DMS 273 (cell line): ENCODE measurements around the gene PCIF1.
"Not testable (repeated sequence)": the region's sequence is repeated elsewhere in the genome, so short reads cannot be mapped to it uniquely, and the experiment has no call there.

Experiments
- DNase-seq: peaks from one replicate; lab custom pipeline; 2025; ENCODE audit not compliant: unreplicated experiment; lab: John Stamatoyannopoulos, UW

PCIF1 gene

DNA sequence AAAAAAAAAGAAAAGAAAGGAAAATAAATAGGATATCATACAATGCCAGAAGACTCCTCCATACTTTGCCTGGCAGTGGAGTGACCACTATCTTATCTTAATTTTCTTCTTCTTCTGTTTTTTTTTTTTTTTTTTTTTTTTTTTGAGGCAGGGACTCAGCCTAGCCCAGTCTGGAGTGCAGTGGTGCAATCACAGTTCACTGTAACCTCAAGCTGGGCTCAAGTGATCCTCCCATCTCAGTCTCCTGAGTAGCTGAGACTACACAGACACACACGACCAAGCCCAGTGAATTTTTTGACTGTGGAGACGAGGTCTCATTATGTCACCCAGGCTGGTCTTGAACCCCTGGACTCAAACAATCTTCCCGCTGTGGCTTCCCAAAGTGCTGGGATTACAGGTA lies 57.1 kb downstream of the PCIF1 start:
- DNase-seq: no peak

DNA sequence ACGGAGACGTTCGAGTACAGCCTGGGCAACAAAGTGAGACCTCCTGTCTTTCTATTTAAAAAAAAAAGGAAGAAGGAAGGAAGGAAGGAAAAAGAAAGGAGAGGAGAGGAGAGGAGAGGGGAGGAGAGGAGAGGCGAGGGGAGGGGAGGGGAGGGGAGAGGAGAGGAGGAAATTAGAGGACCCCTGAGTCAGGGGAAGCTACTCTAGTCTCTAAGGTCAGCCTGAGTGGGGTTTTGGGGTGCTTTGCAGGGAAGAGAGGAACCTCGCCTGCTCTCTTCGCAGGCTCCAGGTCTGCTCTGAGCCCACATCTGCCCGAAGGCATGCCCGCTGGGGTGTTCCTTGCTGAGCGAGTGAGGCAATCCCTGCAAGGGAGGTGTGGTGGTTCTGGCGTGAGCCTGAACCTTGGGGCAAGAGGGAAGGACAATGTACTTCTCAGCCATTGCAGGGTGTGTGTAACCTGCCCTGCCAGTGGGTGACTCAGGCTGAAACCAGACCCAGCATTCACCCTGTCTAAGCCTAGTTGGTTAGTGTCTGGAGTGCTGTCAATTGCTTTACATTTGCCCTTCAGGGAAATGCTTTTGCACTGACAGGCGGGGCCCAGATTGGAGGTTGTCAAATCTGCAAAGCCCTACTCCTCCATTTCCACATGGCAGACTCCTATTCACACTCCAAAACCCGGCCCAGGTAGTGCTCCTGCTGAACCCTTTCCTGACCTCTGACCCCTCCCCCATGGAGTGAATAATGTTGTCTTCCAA lies 58.9 kb downstream of the PCIF1 start:
- peak; percentile 34 for DNase-seq

DNA sequence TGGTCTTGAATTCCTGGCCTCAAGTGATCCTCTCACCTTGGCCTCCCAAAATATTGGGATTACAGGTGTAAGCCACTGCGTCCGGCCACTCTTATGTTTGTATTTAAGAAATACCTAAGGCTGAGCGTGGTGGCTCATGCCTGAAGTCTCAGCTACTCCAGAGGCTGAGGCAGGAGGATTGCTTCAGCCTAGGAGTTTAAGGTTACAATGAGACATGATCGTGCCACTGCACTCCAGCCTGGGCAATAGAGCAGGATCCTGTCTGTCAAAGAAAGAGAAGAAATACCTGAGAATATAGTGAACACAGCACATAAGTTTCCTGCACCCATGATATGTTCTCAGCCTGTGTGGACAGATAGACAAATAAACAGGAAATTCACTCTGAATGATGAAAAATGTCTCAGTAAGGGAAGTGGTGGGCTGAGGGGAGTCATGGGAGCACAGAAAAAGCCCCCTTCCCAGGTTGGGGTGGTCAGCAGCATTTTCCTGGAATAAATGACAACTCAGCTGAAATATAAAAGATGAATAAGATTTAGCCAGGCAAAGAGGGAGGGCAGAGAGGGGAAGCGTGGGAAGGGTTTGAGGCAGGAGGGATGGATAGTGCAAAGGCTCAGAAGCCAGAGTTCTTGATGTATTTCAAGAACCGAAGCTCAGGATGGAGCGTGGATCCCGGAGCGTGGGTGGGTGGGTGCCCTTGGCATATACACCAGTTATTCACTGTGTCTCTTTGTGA lies 60.4 kb downstream of the PCIF1 start:
- no peak for DNase-seq

DNA sequence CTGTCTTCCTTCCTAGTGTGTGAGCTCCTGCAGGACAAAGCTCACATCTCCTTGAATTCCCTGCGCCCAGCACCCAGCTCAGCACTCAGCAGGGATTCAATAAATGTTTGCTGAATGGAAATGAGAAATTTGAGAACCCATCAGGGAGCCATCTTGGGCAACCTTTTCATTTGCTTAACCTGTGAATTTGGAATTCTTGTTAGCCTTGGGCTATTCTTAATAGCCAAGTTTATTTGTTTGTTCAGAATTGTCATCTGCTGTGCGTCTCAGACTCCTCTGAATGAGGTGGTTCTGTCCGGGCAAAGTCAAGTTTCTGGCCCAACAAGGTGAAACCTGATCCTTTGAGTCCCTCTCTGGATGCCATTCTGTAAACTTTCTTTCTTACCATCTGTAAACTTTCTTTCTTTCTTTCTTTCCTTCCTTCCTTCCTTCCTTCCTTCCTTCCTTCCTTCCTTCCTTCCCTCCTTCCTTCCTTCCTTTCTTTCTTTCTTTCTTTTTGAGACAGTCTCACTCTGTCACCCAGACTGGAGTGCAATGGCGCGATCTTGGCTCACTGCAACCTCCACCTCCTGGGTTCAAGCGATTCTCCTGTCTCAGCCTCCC lies 61.1 kb downstream of the PCIF1 start:
- not testable (repeated sequence) for DNase-seq

DNA sequence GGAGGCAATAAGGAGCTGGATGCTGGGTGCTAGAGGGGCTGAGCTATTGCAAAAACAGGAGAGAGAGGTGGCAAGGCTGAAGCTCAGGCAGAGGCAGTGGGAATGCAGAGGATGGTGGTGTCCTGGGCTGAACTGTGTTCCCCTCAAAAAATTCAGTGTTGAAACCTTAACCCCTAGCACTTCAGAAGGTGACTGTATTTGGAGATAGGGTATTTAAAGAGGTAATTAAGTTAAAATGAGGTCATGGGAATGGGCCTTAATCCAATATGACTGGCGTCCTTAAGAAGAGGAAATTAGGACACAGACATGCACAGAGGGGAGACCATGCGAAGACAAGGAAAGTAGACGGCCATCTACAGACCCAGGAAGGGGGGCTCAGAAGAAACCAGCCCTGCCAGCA lies 62.7 kb downstream of the PCIF1 start:
- no peak for DNase-seq
